GM10248 (cell line): Measurements from ENCODE around the gene ZBTB32.
"Not testable (repeated sequence)": the region's sequence is repeated elsewhere in the genome, so short reads cannot be mapped to it uniquely, and the experiment has no call there.

Experiments used
- CTCF ChIA-PET: fragments of 300-600 bp; sonication (Branson Sonifier 250); formaldehyde crosslinking; extraction: SDS; loops from one replicate; lab custom pipeline; 2021; ENCODE audit warnings: antibody characterized with exemption; lab: Yijun Ruan, JAX
- POLR2A ChIA-PET: fragments of 350-650 bp; sonication (Branson Sonifier 250); formaldehyde crosslinking; extraction: SDS; loops from one replicate; lab custom pipeline; 2020; ENCODE audit warnings: antibody characterized with exemption; lab: Yijun Ruan, JAX
- DNase-seq: peaks from one replicate; pipeline ENCODE4 v3.0.0; 2012; ENCODE audit errors: extremely low spot score
- TF ChIP-seq, protein P1 (sequence below): IDR thresholded peaks from 2 replicates; pipeline ENCODE4 v1.5.1; 2012; ENCODE audit warnings: mild to moderate bottlenecking, low read depth; ENCODE audit errors: extremely low read depth, missing control alignments, control extremely low read depth

ZBTB32 gene, protein sequence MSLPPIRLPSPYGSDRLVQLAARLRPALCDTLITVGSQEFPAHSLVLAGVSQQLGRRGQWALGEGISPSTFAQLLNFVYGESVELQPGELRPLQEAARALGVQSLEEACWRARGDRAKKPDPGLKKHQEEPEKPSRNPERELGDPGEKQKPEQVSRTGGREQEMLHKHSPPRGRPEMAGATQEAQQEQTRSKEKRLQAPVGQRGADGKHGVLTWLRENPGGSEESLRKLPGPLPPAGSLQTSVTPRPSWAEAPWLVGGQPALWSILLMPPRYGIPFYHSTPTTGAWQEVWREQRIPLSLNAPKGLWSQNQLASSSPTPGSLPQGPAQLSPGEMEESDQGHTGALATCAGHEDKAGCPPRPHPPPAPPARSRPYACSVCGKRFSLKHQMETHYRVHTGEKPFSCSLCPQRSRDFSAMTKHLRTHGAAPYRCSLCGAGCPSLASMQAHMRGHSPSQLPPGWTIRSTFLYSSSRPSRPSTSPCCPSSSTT

DNA sequence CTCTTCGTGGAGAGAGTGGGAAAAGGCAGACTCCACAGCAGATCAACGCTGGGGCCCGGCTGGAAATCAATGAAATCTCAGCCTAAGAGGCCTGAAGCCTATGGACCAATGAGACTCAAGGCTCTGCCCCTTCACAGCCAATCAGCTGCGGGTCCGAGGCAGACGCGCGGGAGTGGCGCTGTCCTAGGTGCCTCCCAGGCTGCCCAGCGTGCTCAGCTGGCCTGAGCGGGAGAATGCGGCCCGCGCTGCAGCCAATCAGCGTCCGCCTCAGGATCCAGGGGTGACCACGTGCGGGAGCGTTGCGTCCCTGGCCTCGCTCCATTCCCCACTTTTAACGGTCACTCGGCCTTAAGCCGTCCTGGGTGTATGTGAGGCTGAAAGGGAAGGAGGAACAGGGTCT, at the start of gene ZBTB32:
TSS of gene ZBTB32 (plus strand) at position 341 of the 400 bp plus-strand sequence. CDS start 10,069 bp downstream, outside the sequence.
- TF ChIP-seq, protein P1, sequence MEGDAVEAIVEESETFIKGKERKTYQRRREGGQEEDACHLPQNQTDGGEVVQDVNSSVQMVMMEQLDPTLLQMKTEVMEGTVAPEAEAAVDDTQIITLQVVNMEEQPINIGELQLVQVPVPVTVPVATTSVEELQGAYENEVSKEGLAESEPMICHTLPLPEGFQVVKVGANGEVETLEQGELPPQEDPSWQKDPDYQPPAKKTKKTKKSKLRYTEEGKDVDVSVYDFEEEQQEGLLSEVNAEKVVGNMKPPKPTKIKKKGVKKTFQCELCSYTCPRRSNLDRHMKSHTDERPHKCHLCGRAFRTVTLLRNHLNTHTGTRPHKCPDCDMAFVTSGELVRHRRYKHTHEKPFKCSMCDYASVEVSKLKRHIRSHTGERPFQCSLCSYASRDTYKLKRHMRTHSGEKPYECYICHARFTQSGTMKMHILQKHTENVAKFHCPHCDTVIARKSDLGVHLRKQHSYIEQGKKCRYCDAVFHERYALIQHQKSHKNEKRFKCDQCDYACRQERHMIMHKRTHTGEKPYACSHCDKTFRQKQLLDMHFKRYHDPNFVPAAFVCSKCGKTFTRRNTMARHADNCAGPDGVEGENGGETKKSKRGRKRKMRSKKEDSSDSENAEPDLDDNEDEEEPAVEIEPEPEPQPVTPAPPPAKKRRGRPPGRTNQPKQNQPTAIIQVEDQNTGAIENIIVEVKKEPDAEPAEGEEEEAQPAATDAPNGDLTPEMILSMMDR: no peak
- no peak for DNase-seq
- ChIA-PET CTCF (interaction anchor here (1.2 to 11.4 kb wide), 2 partner anchors 9 to 10 kb away, joined by 3 to 184 read pairs; no protein-coding TSS in a partner anchor), POLR2A (no interaction called here)

DNA sequence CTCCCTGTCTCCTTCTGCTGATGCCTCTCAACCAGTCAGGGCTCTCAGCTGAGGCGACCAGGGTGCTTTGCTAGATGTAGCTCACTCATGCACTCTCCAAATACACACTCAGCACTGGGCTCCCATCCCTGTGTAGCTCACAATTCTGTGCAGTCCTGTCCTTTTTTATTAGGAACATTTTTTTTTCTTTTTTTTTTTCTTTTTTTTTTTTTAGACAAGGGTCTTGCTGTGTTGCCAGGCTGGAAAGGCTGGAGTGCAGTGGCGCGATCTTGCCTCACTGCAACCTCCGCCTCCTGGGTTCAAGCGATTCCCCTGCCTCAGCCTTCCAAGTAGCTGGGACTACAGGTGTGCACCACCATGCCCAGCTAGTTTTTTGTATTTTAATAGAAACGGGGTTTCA, 49.5 kb upstream of the ZBTB32 start:
- POLR2A ChIA-PET: interaction anchor here (0.6 kb wide), 1 partner anchor 231 kb away, joined by 6 read pairs; no protein-coding TSS in a partner anchor
- CTCF ChIA-PET: interaction anchor here (1.0 to 1.4 kb wide), 3 partner anchors 21 to 140 kb away, joined by 3 to 4 read pairs (median 3); no protein-coding TSS in a partner anchor
- not testable (repeated sequence) for DNase-seq

DNA sequence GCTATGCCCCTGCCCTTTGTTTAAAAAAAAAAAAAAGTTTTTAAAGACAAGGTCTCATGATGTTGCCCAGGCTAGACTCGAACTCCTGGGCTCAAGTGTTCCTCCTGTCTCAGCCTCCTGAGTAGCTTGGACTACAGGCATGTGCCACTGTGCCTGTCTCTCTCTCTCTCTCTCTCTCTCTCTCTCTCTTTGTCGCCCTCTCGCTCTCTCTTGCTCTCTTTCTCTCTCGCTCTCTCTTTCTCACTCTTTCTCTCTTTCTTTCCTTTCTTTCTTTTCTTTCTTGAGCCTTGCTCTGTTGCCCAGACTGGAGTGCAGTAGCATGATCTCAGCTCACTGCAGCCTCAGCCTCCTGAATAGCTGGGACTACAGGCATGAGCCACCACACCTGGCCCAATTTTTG, 48.8 kb upstream of the ZBTB32 start:
- no peak for DNase-seq
- ChIA-PET CTCF (interaction anchor here (0.8 to 1.4 kb wide), 3 partner anchors 11 to 141 kb away, joined by 3 read pairs; partner anchors contain the start of gene UPK1A), POLR2A (no interaction called here)
- TF ChIP-seq, protein P1: no peak

DNA sequence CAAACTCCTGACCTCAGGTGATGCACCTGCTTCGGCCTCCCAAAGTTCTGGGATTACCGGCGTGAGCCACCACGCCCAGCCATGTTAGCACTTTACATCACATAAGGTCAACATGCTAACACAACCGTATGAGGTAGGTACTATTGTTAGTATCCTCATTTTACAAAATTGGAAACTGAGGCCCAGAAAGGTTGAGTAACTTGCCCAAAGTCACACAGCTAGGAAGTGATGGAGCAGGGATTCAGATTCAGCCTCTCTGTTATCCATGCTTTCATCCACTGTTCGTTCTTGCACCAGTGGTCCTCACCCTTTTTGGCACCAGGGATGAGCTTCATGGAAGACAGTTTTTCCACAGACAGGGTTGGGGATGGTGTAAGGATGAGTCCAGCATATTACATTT, 47.7 kb upstream of the ZBTB32 start:
- no peak for DNase-seq
- POLR2A ChIA-PET: no interaction called here
- TF ChIP-seq, protein P1: no peak
- CTCF ChIA-PET: interaction anchor here (1.0 kb wide), 1 partner anchor 12 kb away, joined by 4 read pairs; no protein-coding TSS in a partner anchor

DNA sequence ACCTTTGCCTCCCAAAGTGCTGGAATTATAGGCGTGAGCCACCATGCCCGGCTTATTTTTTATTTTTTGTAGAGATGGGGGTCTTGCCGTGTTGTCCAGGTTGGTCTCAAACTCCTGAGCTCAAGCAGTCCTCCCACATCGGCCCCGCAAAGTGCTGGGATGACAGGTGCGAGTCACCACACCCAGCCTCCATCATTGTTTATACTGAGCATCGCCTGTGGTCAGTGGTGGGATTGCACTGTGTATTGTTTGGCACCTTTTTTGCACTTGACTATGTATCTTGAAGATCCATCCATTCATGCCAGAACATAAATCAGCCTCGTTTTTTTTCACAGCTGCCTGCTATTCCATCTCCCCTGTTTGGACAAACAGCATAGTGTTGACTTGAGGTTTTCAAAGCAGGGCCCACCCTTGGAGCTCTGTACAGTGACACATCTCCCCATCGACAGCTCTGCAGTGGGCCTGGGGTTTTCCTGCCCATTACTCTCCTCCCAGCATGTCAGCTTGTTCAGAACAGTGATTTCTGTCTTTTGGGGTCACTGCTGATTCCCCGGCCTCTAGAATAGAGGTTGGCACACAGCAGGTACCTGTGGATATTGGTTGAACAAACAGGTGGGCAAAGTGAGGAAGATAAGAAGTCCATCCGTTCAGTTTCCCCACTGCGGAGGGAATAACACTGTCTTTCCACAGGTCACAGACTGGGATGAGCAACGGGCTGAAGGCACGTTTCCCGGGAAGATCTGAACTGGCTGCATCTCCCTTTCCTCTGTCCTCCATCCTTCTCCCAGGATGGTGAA, 46.3 kb upstream of the ZBTB32 start:
- TF ChIP-seq, protein P1: no peak
- no peak for DNase-seq
- POLR2A ChIA-PET: interaction anchor here (0.6 kb wide), 1 partner anchor 226 kb away, joined by 4 read pairs; no protein-coding TSS in a partner anchor
- CTCF ChIA-PET: interaction anchor here (0.9 to 1.2 kb wide), 2 partner anchors 10 to 70 kb away, joined by 3 read pairs; no protein-coding TSS in a partner anchor

DNA sequence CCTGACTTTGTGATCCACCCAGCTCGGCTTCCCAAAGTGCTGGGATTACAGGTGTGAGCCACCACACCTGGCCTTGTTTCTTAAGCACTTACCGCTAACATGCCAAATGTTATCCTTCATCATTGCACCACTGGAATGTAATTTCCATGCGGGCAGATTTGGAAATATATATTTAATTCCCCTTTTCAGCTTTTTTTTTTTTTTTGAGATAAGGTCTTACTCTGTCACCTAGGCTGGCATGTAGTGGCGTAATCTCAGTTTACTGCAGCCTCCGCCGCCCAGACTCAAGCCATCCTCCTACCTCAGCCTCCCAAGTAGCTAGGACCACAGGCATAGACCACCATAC, 42.4 kb upstream of the ZBTB32 start:
- POLR2A ChIA-PET: interaction anchor here (0.6 to 0.9 kb wide), 3 partner anchors 12 to 197 kb away, joined by 3 to 5 read pairs (median 4); no protein-coding TSS in a partner anchor
- CTCF ChIA-PET: no interaction called here
- no peak for DNase-seq
- TF ChIP-seq, protein P1: no peak
